GDM1 (cell line): Measurements from ENCODE around the gene FBXW8.

ENCODE experiments used
- DNase-seq: peaks from one replicate; lab custom pipeline; 2025; lab: John Stamatoyannopoulos, UW

The FBXW8 gene

DNA sequence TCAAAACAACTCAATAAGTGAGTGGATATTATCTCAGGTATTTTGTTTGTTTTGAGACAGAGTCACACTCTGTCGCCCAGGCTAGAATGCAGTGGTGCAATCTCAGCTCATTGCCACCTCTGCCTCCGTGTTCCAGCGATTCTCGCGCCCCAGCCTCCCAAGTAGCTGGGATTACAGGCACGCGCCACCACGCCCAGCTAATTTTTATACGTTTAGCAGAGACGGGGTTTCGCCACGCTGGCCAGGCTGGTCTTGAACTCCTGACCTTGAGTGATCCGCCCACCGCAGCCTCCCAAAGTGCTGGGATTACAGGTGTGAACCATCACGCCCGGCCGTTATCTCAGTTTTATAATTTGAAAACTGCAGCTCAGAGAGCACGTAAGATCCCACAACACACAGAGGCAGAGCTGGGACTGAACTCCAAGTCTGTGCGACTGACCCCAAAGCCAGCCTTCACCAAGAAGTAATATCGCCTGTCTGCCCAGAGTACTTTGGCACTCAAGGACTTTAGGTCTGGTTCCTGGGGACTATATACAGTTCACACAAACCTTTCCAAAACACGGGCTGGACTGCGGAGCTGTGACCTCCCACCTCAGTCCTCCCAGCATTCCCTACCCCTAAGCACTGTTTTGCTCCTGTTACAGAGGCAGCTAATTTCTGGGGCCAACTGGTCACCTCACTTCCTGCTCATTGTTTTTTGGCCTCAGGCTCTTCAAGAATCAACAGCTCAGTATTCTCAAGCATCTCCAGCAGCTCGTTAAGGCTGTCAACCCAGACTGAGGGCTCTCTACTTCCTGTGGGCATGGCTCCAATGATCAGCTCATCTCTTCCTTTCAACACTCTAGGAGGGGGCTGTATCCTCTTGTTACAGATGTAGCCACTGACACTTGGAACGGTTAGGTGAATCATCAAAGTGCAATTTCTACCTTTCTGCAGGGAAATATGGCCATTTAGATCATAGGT is 165.9 kb downstream of the FBXW8 start:
- DNase-seq: peak; percentile 29

GRCh38 chr12:117079487-117079886 is 168.7 kb downstream of the FBXW8 start:
- DNase-seq: no peak

GRCh38 chr12:117080661-117081144 is 170.0 kb downstream of the FBXW8 start:
- DNase-seq: no peak
